Activated CD8-positive, alpha-beta T cell treated with anti-CD3 and anti-CD28 coated beads for 36 hours (primary cell): Measurements from ENCODE around the gene OR2S2. TPM values are rescaled to one million over a fixed set of nuclear protein-coding genes. Genes with fewer than 3 reads are reported as not detected.

Experiments
- ATAC-seq: fragments of 200-7000 bp; cut with Tn5 transposase; one replicate; pipeline ENCODE4 v1.10.0; 2021; ENCODE audit warnings: mild to moderate bottlenecking, moderate library complexity
- CTCF ChIA-PET: fragments of 350-600 bp; sonication (Branson Sonifier 250); formaldehyde crosslinking; loops from one replicate; lab custom pipeline; 2021; ENCODE audit warnings: antibody characterized with exemption; lab: Charles Lee
- POLR2A ChIA-PET: fragments of 350-600 bp; sonication (Branson Sonifier 250); formaldehyde crosslinking; loops from one replicate; lab custom pipeline; 2021; ENCODE audit warnings: antibody characterized with exemption; lab: Charles Lee
- DNase-seq: peaks from one replicate; pipeline ENCODE4 v3.0.0-alpha.2; 2020
- H3K27ac Mint-ChIP-seq: one replicate; pipeline ENCODE4 v1.8.0; 2021; ENCODE audit warnings: mild to moderate bottlenecking, mixed read lengths
- H3K27me3 Mint-ChIP-seq: one replicate; pipeline ENCODE4 v1.8.0; 2021; ENCODE audit warnings: mixed read lengths
- H3K36me3 Mint-ChIP-seq: one replicate; pipeline ENCODE4 v1.8.0; 2021; ENCODE audit warnings: low read depth, mixed read lengths
- H3K4me1 Mint-ChIP-seq: one replicate; pipeline ENCODE4 v1.8.0; 2021; ENCODE audit warnings: low read depth, mixed read lengths
- H3K4me3 Mint-ChIP-seq: one replicate; pipeline ENCODE4 v1.8.0; 2021; ENCODE audit warnings: mild to moderate bottlenecking, moderate library complexity, mixed read lengths
- H3K9me3 Mint-ChIP-seq: one replicate; pipeline ENCODE4 v1.8.0; 2021; ENCODE audit warnings: mixed read lengths
- CTCF ChIP-seq: fragments of 200-600 bp; IDR thresholded peaks from one replicate; pipeline ENCODE4 v1.8.0; 2022; ENCODE audit warnings: antibody characterized with exemption, mild to moderate bottlenecking
- intact Hi-C: fragments of 100-400 bp; cut with micrococcal nuclease; formaldehyde crosslinking; loops from one replicate; pipeline ENCODE4 v1.10.0; 2022
- total RNA-seq, 2 experiments: library from RNA; stranded (reverse); gene quantifications; one replicate each; pipeline ENCODE4 v1.2.3, GENCODE V29; 2021

OR2S2 gene
- total RNA-seq, 2 experiments from 2014 or later: not detected

DNA sequence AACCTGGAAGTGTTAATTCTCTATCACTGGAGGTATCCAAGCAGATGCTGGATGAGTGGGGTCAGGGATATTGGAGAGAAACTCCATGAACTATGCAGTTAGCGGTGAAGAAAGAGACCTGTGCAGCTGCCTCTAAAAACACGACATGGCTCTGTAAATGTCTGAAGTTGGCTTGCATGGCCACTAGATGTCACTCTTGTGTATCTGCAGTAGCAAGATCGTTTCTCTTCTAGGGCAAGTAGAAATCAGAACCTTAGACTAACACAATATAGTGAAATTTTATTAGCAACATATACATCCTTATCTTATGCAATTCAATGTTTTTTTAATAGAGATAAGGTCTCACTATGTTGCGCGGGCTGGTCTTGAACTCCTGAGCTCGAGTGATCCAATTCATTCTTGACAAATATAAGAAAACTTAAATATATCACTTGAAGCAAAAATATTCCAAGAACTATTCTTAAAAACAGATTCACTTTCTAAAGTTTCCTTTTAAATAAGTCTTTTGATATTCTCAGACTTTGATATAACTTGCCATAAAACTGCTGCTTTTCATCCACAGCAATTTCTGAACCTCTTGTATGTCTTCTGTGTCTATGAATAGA lies 2.9 kb downstream of the OR2S2 start:
- no peaks in the 10 kb centered on the region for H3K4me1 Mint-ChIP-seq
- H3K27ac Mint-ChIP-seq: no peak overlapping the region
- POLR2A ChIA-PET: no interaction called here
- peak; percentile 80 for ATAC-seq
- CTCF ChIA-PET: interaction anchor here (0.5 to 4.1 kb wide), 43 partner anchors 8 to 272 kb away, joined by 3 to 59 read pairs (median 4); partner anchors contain the start of gene RECK
- peaks cover 4% of the 10 kb centered on the region for H3K27me3 Mint-ChIP-seq
- intact Hi-C loops: loop anchor here (5.0 kb wide), 1 partner anchor 67 kb away; no protein-coding TSS in a partner anchor
- TF ChIP-seq CTCF: peak; percentile 79
- H3K4me3 Mint-ChIP-seq: no peak overlapping the region
- DNase-seq: peak; percentile 67
- H3K36me3 Mint-ChIP-seq: no peaks in the 10 kb centered on the region
- no peaks in the 10 kb centered on the region for H3K9me3 Mint-ChIP-seq

DNA sequence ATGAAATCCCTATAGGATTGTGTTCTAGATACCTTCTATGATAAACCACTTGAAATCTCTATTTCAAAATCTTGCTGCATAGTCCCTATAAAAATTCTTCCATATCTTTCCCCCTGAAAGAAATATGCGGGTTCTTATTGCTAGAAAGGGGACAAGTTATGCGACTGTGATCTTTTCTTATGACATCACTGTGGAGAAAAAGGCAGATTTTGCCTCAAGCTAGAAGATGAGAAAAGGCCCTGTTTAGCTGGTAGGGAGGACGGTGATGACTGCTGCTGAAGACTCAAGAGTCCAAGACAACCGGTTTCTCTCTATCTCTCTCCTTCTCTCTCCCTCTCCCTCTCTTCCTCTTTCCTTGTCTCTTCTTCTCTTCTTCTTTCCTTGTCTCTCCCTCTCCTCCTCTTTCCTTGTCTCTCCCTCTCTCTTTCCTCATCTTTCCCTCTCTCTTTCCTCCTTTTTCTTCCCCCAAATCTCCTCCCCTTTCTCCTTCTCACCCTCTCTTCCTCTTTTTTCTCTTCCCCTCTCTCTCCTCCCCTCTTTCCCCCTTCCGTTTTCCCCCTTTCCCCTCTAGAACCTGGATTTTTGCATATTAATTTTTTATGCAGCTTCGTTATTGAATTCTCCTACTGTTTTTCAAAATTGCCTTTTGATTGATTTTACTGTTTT lies 5.3 kb downstream of the OR2S2 start:
- TF ChIP-seq CTCF: no peak
- Mint-ChIP-seq H3K36me3 (no peaks in the 10 kb centered on the region), H3K4me3 (no peak overlapping the region), H3K9me3 (no peaks in the 10 kb centered on the region), H3K27me3 (peaks cover 4% of the 10 kb centered on the region), H3K4me1 (no peaks in the 10 kb centered on the region), H3K27ac (no peak overlapping the region)
- ATAC-seq (no peak), DNase-seq (no peak)
- ChIA-PET POLR2A (no interaction called here), CTCF (interaction anchor here (0.7 to 2.2 kb wide), 11 partner anchors 8 to 78 kb away, joined by 3 to 18 read pairs (median 4); no protein-coding TSS in a partner anchor)
- intact Hi-C loops: no loop called here

- no peaks in the 10 kb centered on the region for H3K36me3 Mint-ChIP-seq
- ChIA-PET CTCF (interaction anchor here (1.4 to 2.2 kb wide), 5 partner anchors 53 to 72 kb away, joined by 3 to 18 read pairs (median 5); no protein-coding TSS in a partner anchor), POLR2A (no interaction called here)
- H3K4me3 Mint-ChIP-seq: no peak overlapping the region
- DNase-seq: no peak
- ATAC-seq: no peak
- TF ChIP-seq CTCF: no peak
- intact Hi-C loops: no loop called here
- H3K27me3 Mint-ChIP-seq: peaks cover 4% of the 10 kb centered on the region
- no peak overlapping the region for H3K27ac Mint-ChIP-seq
- no peaks in the 10 kb centered on the region for H3K4me1 Mint-ChIP-seq
- no peaks in the 10 kb centered on the region for H3K9me3 Mint-ChIP-seq
These were observed 6.2 kb downstream of the OR2S2 start for GRCh38 chr9:35951736-35952135.

- H3K4me3 Mint-ChIP-seq: no peak overlapping the region
- H3K4me1 Mint-ChIP-seq: peaks cover 6% of the 10 kb centered on the region
- H3K27ac Mint-ChIP-seq: no peak overlapping the region
- H3K36me3 Mint-ChIP-seq: no peaks in the 10 kb centered on the region
- ChIA-PET CTCF (interaction anchor here (1.3 kb wide), 2 partner anchors 46 to 59 kb away, joined by 4 to 6 read pairs; no protein-coding TSS in a partner anchor), POLR2A (interaction anchor here (1.0 kb wide), 1 partner anchor 309 kb away, joined by 3 read pairs; the partner anchor contains the start of gene GNE)
- TF ChIP-seq CTCF: no peak
- intact Hi-C loops: no loop called here
- no peaks in the 10 kb centered on the region for H3K27me3 Mint-ChIP-seq
- ATAC-seq (no peak), DNase-seq (no peak)
- no peaks in the 10 kb centered on the region for H3K9me3 Mint-ChIP-seq
These were observed 9.0 kb downstream of the OR2S2 start for GRCh38 chr9:35948901-35949318.

DNA sequence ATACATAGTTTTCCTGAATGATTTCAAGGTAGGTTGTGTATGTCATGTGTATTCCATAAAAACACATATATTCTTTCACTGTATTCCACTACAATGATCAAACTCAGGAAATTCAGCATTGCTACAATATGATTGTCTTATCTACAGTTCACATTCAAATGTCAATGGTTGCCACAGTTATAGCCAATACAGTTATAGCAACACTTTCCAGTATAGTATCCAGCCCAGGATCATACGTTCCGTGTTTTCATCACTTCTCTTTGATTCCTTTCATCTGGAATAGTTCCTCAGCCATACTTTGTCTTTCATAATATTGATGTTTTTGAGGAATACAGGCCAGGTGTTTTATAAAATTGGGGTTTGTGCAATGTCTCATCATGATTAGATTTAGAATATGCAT lies 9.5 kb downstream of the OR2S2 start:
- CTCF ChIA-PET: interaction anchor here (1.3 kb wide), 2 partner anchors 45 to 60 kb away, joined by 4 to 6 read pairs; no protein-coding TSS in a partner anchor
- intact Hi-C loops: no loop called here
- Mint-ChIP-seq H3K4me1 (peaks cover 7% of the 10 kb centered on the region), H3K4me3 (no peak overlapping the region), H3K27ac (no peak overlapping the region), H3K27me3 (no peaks in the 10 kb centered on the region), H3K9me3 (no peaks in the 10 kb centered on the region), H3K36me3 (no peaks in the 10 kb centered on the region)
- no peak for TF ChIP-seq CTCF
- ATAC-seq: no peak
- POLR2A ChIA-PET: no interaction called here
- DNase-seq: no peak
